GM19239 (cell line): Measurements from ENCODE around the gene WNT2.

Source experiments
- DNase-seq: peaks from one replicate; pipeline ENCODE4 v3.0.0; 2011; ENCODE audit warnings: low spot score; ENCODE audit not compliant: insufficient read length
- FAIRE-seq: peaks from 2 replicates; lab custom pipeline; 2011; peaks lifted over from hg19 to GRCh38; lab: Jason Lieb, UNC

The WNT2 gene

DNA sequence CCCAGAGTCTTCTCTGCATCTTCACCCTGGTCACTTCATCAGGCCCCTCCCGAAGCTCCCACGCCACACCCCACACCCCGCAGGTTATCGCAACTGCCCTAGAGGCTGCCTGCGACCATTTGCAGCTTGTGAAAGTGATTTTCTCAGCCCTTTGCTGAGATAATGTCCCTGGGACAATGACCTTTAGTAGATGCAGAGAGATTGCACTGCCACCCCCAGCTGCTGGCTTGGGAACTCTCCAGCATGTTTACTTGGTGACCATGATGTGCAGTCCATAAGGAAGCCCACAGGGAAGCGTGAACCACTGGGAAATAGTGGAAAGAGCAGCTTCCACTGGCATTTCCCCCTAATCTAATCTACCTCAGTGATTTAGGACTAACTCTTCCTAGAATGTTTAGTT, 97.3 kb downstream of the WNT2 start:
- FAIRE-seq (no peak), DNase-seq (no peak)
